Measurements from ENCODE around the gene SUSD6.
"Not testable (repeated sequence)": the region's sequence is repeated elsewhere in the genome, so short reads cannot be mapped to it uniquely, and the experiment has no call there.

SUSD6 gene

GRCh38 chr14:69695322-69696203, 84.2 kb downstream of the SUSD6 start:
- DNase-seq (ENCODE audit: low read depth): no peak

- no peak for DNase-seq (ENCODE audit: low read depth)
These were observed 84.8 kb downstream of the SUSD6 start for GRCh38 chr14:69696204-69696527.

- no peak for DNase-seq (ENCODE audit: low read depth)
These were observed 85.5 kb downstream of the SUSD6 start for GRCh38 chr14:69696633-69697557.

GRCh38 chr14:69698572-69698971, 87.2 kb downstream of the SUSD6 start:
- no peak for DNase-seq (ENCODE audit: low read depth)

- DNase-seq (ENCODE audit: low read depth): not testable (repeated sequence)
These were observed 87.8 kb downstream of the SUSD6 start for GRCh38 chr14:69699243-69699642.

- no peak for DNase-seq (ENCODE audit: low read depth)
These were observed 88.4 kb downstream of the SUSD6 start for GRCh38 chr14:69699748-69700303.

GRCh38 chr14:69700575-69700974, 89.2 kb downstream of the SUSD6 start:
- DNase-seq (ENCODE audit: low read depth): no peak

- DNase-seq (ENCODE audit: low read depth): no peak
These were observed 89.9 kb downstream of the SUSD6 start for GRCh38 chr14:69701291-69701690.

- no peak for DNase-seq (ENCODE audit: low read depth)
These were observed 90.5 kb downstream of the SUSD6 start for GRCh38 chr14:69701857-69702256.

- no peak for DNase-seq (ENCODE audit: low read depth)
These were observed 91.9 kb downstream of the SUSD6 start for GRCh38 chr14:69703047-69704039.

GRCh38 chr14:69704319-69704718, 92.9 kb downstream of the SUSD6 start:
- no peak for DNase-seq (ENCODE audit: low read depth)

- DNase-seq (ENCODE audit: low read depth): no peak
These were observed 94.3 kb downstream of the SUSD6 start for GRCh38 chr14:69705706-69706105.

GRCh38 chr14:69708049-69708448, 96.7 kb downstream of the SUSD6 start:
- DNase-seq (ENCODE audit: low read depth): no peak

- DNase-seq (ENCODE audit: low read depth): no peak
These were observed 97.5 kb downstream of the SUSD6 start for GRCh38 chr14:69708586-69709560.

- no peak for DNase-seq (ENCODE audit: low read depth)
These were observed 99.0 kb downstream of the SUSD6 start for GRCh38 chr14:69710378-69710777.

- DNase-seq (ENCODE audit: low read depth): no peak
These were observed 99.7 kb downstream of the SUSD6 start for GRCh38 chr14:69711065-69711464.

GRCh38 chr14:69711477-69711876, 100.1 kb downstream of the SUSD6 start:
- no peak for DNase-seq (ENCODE audit: low read depth)

- DNase-seq (ENCODE audit: low read depth): no peak
These were observed 100.6 kb downstream of the SUSD6 start for GRCh38 chr14:69711881-69712560.

- no peak for DNase-seq (ENCODE audit: low read depth)
These were observed 101.2 kb downstream of the SUSD6 start for GRCh38 chr14:69712599-69713088.
